Measurements from ENCODE around the gene CRYZ. TPM values are rescaled to one million over a fixed set of nuclear protein-coding genes. Genes with fewer than 3 reads are reported as not detected.
"Not testable (repeated sequence)": the region's sequence is repeated elsewhere in the genome, so short reads cannot be mapped to it uniquely, and the experiment has no call there.

The CRYZ gene
- total RNA-seq, 4 donors from 2014 or later: 28.9 to 86.5 (median 47.3) TPM

- Histone ChIP-seq H3K27me3 (no peaks in the 10 kb centered on the region), H3K36me3 (no peaks in the 10 kb centered on the region), H3K9me3 (no peaks in the 10 kb centered on the region), H3K4me1 (no peaks in the 10 kb centered on the region), H3K27ac (no peak overlapping the region), H3K4me3 (no peak overlapping the region)
- TF ChIP-seq POLR2A (IDR thresholded peaks at IDR 0.05): no peak
- TF ChIP-seq CTCF (IDR thresholded peaks at IDR 0.05): no peak
- DNase-seq: no peak
Measured at GRCh38 chr1:74679811-74680210, 53.0 kb downstream of the CRYZ start.

- Histone ChIP-seq H3K27me3 (no peaks in the 10 kb centered on the region), H3K27ac (no peak overlapping the region), H3K4me3 (no peak overlapping the region), H3K36me3 (no peaks in the 10 kb centered on the region), H3K9me3 (no peaks in the 10 kb centered on the region), H3K4me1 (no peaks in the 10 kb centered on the region)
- no peak for DNase-seq
- TF ChIP-seq POLR2A (IDR thresholded peaks at IDR 0.05): no peak
- no peak for TF ChIP-seq CTCF (IDR thresholded peaks at IDR 0.05)
Measured at GRCh38 chr1:74677926-74678325, 54.9 kb downstream of the CRYZ start.

GRCh38 chr1:74674278-74675048 is 58.4 kb downstream of the CRYZ start:
- no peak for DNase-seq
- no peaks in the 10 kb centered on the region for H3K36me3 ChIP-seq
- no peak overlapping the region for H3K27ac ChIP-seq
- H3K4me1 ChIP-seq: no peaks in the 10 kb centered on the region
- TF ChIP-seq CTCF (IDR thresholded peaks at IDR 0.05) (no peak), POLR2A (IDR thresholded peaks at IDR 0.05) (no peak)
- H3K9me3 ChIP-seq: peaks cover 0 to 6% (median 0%) of the 10 kb centered on the region in 4 donors
- H3K4me3 ChIP-seq: no peak overlapping the region
- no peaks in the 10 kb centered on the region for H3K27me3 ChIP-seq

GRCh38 chr1:74673351-74674111 is 59.3 kb downstream of the CRYZ start, which contains the start of gene ERICH3:
Gene ERICH3, minus strand, starts transcription at chr1:74673792. Its CDS starts 273 bp downstream, at chr1:74673519.
- peaks cover 0 to 6% (median 0%) of the 10 kb centered on the region in 4 donors for H3K9me3 ChIP-seq
- no peaks in the 10 kb centered on the region for H3K27me3 ChIP-seq
- no peak for TF ChIP-seq POLR2A (IDR thresholded peaks at IDR 0.05)
- no peak for TF ChIP-seq CTCF (IDR thresholded peaks at IDR 0.05)
- H3K27ac ChIP-seq: no peak within 1 kb of the TSS
- no peak for DNase-seq
- H3K4me1 ChIP-seq: no peaks in the 10 kb centered on the region
- H3K4me3 ChIP-seq: peak within 1 kb of the TSS in 3 of 4 donors; percentile 16 to 29 (median 22)
- no peaks in the 10 kb centered on the region for H3K36me3 ChIP-seq

GRCh38 chr1:74670866-74671265 is 62.0 kb downstream of the CRYZ start:
- not testable (repeated sequence) for H3K9me3 ChIP-seq, H3K27ac ChIP-seq, DNase-seq, H3K4me1 ChIP-seq, H3K27me3 ChIP-seq, H3K4me3 ChIP-seq, H3K36me3 ChIP-seq

Other genes with a start within 250 kb of the CRYZ start
- gene LRRC53, start 220.4 kb downstream of the CRYZ start, total RNA-seq: not detected
- gene ERICH3, start 59.3 kb downstream of the CRYZ start, total RNA-seq: 1 to 10 TPM in 1 of 4 donors, under 1 TPM in 1, not detected in 2; 0.13 to 2.5 TPM
- gene TYW3, start 102 bp upstream of the CRYZ start, total RNA-seq: 10 to 100 TPM in 1 of 4 donors, 1 to 10 TPM in 3; 2.7 to 12.4 (median 4.9) TPM